Measurements from ENCODE around the gene LSG1. TPM values are rescaled to one million over a fixed set of nuclear protein-coding genes. Genes with fewer than 3 reads are reported as not detected.

Gene LSG1
- total RNA-seq, 1 experiment from 2014 or later, result 45.8 TPM

DNA sequence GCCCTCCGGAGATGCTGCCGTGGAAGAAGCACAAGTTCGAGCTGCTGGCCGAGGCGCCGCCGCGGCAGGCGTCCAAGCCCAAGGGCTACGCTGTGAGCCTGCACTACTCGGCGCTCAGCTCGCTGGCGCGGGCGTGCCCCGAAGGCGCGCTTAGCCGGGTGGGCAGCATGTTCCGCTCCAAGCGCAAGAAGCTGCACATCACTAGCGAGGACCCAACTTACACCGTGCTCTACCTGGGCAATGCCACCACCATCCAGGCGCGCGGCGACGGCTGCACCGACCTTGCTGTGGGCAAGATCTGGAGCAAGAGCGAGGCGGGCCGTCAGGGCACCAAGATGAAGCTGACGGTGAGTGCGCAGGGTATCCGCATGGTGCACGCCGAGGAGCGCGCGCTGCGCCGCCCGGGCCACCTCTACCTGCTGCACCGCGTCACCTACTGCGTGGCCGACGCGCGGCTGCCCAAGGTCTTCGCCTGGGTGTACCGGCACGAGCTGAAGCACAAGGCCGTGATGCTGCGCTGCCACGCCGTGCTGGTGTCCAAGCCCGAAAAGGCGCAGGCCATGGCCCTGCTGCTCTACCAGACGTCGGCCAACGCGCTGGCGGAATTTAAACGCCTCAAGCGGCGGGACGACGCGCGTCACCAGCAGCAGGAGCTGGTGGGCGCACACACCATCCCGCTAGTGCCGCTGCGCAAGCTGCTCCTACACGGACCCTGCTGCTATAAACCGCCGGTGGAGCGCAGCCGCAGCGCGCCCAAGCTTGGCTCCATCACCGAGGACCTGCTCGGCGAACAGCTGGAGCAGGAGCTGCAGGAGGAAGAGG lies 15.0 kb upstream of the LSG1 start:
- CTCF ChIA-PET, result interaction anchor here (0.7 to 3.6 kb wide), 55 partner anchors 9 to 857 kb away, joined by 3 to 45 read pairs (median 4); partner anchors contain the start of genes LSG1 and XXYLT1
- ATAC-seq, result peak; percentile 22
- Mint-ChIP-seq H3K27ac (no peak overlapping the region), H3K9me3 (no peaks in the 10 kb centered on the region), H3K4me1 (peaks cover 32% of the 10 kb centered on the region), H3K4me3 (peak overlapping the region; percentile 84), H3K36me3 (no peaks in the 10 kb centered on the region), H3K27me3 (ENCODE audit: low read depth) (peaks cover 50% of the 10 kb centered on the region)
- no peak for DNase-seq (ENCODE audit: low spot score)
- POLR2A ChIA-PET, result interaction anchor here (0.6 to 2.3 kb wide), 6 partner anchors 15 to 584 kb away, joined by 3 to 9 read pairs (median 4); partner anchors contain the start of genes LSG1 and XXYLT1
- TF ChIP-seq CREM (CRISPR knock-in tag; IDR thresholded peaks at IDR 0.05) (peak; percentile 47; the same call in 1 of the 2 replicates), ZNF138 (CRISPR knock-in tag; conservative IDR thresholded peaks at IDR 0.05) (peak; percentile 36; the same call in 1 of the 2 replicates), IRF2 (CRISPR knock-in tag; IDR thresholded peaks at IDR 0.05; ENCODE audit: borderline replicate concordance, low read depth) (no peak), NFE2L1 (CRISPR knock-in tag; IDR thresholded peaks at IDR 0.05) (peak; percentile 64; the same call in 1 of the 2 replicates), SP1 (CRISPR knock-in tag; conservative IDR thresholded peaks at IDR 0.05) (peak; percentile 35), ELF4 (CRISPR knock-in tag; IDR thresholded peaks at IDR 0.05; ENCODE audit: low read depth) (no peak), MXD4 (CRISPR knock-in tag; IDR thresholded peaks at IDR 0.05; ENCODE audit: borderline replicate concordance) (no peak), TP53 (CRISPR knock-in tag; IDR thresholded peaks at IDR 0.05) (peak; percentile 82; the same call in 1 of the 2 replicates), ZNF263 (CRISPR knock-in tag; IDR thresholded peaks at IDR 0.05; ENCODE audit: low read depth) (peak; percentile 56; the same call in 1 of the 2 replicates), ETV6 (CRISPR knock-in tag; IDR thresholded peaks at IDR 0.05) (no peak), FOXK1 (CRISPR knock-in tag; IDR thresholded peaks at IDR 0.05) (peak; percentile 59), FOXP1 (CRISPR knock-in tag; IDR thresholded peaks at IDR 0.05; ENCODE audit: borderline replicate concordance) (peak; percentile 85), ZNF317 (CRISPR knock-in tag; IDR thresholded peaks at IDR 0.05; ENCODE audit: borderline replicate concordance, low read depth) (no peak)
- TF ChIP-seq, protein P1, sequence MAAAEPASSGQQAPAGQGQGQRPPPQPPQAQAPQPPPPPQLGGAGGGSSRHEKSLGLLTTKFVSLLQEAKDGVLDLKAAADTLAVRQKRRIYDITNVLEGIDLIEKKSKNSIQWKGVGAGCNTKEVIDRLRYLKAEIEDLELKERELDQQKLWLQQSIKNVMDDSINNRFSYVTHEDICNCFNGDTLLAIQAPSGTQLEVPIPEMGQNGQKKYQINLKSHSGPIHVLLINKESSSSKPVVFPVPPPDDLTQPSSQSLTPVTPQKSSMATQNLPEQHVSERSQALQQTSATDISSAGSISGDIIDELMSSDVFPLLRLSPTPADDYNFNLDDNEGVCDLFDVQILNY (CRISPR knock-in tag; IDR thresholded peaks at IDR 0.05), result peak; percentile 74; the same call in 1 of the 2 replicates
- TF ChIP-seq, protein P2, sequence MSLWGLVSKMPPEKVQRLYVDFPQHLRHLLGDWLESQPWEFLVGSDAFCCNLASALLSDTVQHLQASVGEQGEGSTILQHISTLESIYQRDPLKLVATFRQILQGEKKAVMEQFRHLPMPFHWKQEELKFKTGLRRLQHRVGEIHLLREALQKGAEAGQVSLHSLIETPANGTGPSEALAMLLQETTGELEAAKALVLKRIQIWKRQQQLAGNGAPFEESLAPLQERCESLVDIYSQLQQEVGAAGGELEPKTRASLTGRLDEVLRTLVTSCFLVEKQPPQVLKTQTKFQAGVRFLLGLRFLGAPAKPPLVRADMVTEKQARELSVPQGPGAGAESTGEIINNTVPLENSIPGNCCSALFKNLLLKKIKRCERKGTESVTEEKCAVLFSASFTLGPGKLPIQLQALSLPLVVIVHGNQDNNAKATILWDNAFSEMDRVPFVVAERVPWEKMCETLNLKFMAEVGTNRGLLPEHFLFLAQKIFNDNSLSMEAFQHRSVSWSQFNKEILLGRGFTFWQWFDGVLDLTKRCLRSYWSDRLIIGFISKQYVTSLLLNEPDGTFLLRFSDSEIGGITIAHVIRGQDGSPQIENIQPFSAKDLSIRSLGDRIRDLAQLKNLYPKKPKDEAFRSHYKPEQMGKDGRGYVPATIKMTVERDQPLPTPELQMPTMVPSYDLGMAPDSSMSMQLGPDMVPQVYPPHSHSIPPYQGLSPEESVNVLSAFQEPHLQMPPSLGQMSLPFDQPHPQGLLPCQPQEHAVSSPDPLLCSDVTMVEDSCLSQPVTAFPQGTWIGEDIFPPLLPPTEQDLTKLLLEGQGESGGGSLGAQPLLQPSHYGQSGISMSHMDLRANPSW (CRISPR knock-in tag; conservative IDR thresholded peaks at IDR 0.05; ENCODE audit: low read depth), result no peak
- TF ChIP-seq, protein P3, sequence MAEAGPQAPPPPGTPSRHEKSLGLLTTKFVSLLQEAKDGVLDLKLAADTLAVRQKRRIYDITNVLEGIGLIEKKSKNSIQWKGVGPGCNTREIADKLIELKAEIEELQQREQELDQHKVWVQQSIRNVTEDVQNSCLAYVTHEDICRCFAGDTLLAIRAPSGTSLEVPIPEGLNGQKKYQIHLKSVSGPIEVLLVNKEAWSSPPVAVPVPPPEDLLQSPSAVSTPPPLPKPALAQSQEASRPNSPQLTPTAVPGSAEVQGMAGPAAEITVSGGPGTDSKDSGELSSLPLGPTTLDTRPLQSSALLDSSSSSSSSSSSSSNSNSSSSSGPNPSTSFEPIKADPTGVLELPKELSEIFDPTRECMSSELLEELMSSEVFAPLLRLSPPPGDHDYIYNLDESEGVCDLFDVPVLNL (CRISPR knock-in tag; IDR thresholded peaks at IDR 0.05; ENCODE audit: borderline replicate concordance, low read depth), result peak; percentile 4; the same call in 1 of the 2 replicates
- TF ChIP-seq, protein P4, sequence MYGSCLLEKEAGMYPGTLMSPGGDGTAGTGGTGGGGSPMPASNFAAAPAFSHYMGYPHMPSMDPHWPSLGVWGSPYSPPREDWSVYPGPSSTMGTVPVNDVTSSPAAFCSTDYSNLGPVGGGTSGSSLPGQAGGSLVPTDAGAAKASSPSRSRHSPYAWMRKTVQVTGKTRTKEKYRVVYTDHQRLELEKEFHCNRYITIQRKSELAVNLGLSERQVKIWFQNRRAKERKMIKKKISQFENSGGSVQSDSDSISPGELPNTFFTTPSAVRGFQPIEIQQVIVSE (CRISPR knock-in tag; IDR thresholded peaks at IDR 0.05; ENCODE audit: borderline replicate concordance), result no peak
- TF ChIP-seq, protein P5, sequence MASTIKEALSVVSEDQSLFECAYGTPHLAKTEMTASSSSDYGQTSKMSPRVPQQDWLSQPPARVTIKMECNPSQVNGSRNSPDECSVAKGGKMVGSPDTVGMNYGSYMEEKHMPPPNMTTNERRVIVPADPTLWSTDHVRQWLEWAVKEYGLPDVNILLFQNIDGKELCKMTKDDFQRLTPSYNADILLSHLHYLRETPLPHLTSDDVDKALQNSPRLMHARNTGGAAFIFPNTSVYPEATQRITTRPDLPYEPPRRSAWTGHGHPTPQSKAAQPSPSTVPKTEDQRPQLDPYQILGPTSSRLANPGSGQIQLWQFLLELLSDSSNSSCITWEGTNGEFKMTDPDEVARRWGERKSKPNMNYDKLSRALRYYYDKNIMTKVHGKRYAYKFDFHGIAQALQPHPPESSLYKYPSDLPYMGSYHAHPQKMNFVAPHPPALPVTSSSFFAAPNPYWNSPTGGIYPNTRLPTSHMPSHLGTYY (CRISPR knock-in tag; IDR thresholded peaks at IDR 0.05), result no peak
- TF ChIP-seq, protein P6, sequence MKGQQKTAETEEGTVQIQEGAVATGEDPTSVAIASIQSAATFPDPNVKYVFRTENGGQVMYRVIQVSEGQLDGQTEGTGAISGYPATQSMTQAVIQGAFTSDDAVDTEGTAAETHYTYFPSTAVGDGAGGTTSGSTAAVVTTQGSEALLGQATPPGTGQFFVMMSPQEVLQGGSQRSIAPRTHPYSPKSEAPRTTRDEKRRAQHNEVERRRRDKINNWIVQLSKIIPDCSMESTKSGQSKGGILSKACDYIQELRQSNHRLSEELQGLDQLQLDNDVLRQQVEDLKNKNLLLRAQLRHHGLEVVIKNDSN (CRISPR knock-in tag; IDR thresholded peaks at IDR 0.05), result peak; percentile 66; the same call in 1 of the 2 replicates
- TF ChIP-seq, protein P7, sequence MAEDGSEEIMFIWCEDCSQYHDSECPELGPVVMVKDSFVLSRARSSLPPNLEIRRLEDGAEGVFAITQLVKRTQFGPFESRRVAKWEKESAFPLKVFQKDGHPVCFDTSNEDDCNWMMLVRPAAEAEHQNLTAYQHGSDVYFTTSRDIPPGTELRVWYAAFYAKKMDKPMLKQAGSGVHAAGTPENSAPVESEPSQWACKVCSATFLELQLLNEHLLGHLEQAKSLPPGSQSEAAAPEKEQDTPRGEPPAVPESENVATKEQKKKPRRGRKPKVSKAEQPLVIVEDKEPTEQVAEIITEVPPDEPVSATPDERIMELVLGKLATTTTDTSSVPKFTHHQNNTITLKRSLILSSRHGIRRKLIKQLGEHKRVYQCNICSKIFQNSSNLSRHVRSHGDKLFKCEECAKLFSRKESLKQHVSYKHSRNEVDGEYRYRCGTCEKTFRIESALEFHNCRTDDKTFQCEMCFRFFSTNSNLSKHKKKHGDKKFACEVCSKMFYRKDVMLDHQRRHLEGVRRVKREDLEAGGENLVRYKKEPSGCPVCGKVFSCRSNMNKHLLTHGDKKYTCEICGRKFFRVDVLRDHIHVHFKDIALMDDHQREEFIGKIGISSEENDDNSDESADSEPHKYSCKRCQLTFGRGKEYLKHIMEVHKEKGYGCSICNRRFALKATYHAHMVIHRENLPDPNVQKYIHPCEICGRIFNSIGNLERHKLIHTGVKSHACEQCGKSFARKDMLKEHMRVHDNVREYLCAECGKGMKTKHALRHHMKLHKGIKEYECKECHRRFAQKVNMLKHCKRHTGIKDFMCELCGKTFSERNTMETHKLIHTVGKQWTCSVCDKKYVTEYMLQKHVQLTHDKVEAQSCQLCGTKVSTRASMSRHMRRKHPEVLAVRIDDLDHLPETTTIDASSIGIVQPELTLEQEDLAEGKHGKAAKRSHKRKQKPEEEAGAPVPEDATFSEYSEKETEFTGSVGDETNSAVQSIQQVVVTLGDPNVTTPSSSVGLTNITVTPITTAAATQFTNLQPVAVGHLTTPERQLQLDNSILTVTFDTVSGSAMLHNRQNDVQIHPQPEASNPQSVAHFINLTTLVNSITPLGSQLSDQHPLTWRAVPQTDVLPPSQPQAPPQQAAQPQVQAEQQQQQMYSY (CRISPR knock-in tag; IDR thresholded peaks at IDR 0.05), result no peak
- TF ChIP-seq, protein P8, sequence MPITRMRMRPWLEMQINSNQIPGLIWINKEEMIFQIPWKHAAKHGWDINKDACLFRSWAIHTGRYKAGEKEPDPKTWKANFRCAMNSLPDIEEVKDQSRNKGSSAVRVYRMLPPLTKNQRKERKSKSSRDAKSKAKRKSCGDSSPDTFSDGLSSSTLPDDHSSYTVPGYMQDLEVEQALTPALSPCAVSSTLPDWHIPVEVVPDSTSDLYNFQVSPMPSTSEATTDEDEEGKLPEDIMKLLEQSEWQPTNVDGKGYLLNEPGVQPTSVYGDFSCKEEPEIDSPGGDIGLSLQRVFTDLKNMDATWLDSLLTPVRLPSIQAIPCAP (CRISPR knock-in tag; IDR thresholded peaks at IDR 0.05), result no peak; the same call in 1 of the 2 replicates
